ENCODE data around the gene BRPF3.

Gene BRPF3

GRCh38 chr6:36229223-36229622 lies 32.7 kb downstream of the BRPF3 start:
- no peak for DNase-seq (ENCODE audit: low read depth in 2 of 2)

- DNase-seq (ENCODE audit: low read depth in 2 of 2), result no peak
Measured at GRCh38 chr6:36230371-36230770, 33.8 kb downstream of the BRPF3 start.

GRCh38 chr6:36232172-36232571 lies 35.6 kb downstream of the BRPF3 start:
- DNase-seq (ENCODE audit: low read depth in 2 of 2), result no peak

GRCh38 chr6:36235309-36235708 lies 38.8 kb downstream of the BRPF3 start:
- DNase-seq (ENCODE audit: low read depth in 2 of 2), result no peak

GRCh38 chr6:36235862-36236261 lies 39.3 kb downstream of the BRPF3 start:
- no peak for DNase-seq (ENCODE audit: low read depth in 2 of 2)

GRCh38 chr6:36239774-36240173 lies 43.2 kb downstream of the BRPF3 start:
- no peak for DNase-seq (ENCODE audit: low read depth in 2 of 2)

- no peak for DNase-seq (ENCODE audit: low read depth in 2 of 2)
Measured at GRCh38 chr6:36241728-36242127, 45.2 kb downstream of the BRPF3 start.

GRCh38 chr6:36242161-36242560 lies 45.6 kb downstream of the BRPF3 start:
- no peak for DNase-seq (ENCODE audit: low read depth in 2 of 2)

- DNase-seq (ENCODE audit: low read depth in 2 of 2), result no peak
Measured at GRCh38 chr6:36242626-36243025, 46.1 kb downstream of the BRPF3 start.

- DNase-seq (ENCODE audit: low read depth in 2 of 2), result no peak
Measured at GRCh38 chr6:36243562-36244212, 47.1 kb downstream of the BRPF3 start.

- DNase-seq (ENCODE audit: low read depth in 2 of 2), result no peak
Measured at GRCh38 chr6:36244641-36245280, 48.2 kb downstream of the BRPF3 start.

GRCh38 chr6:36245572-36246061 lies 49.1 kb downstream of the BRPF3 start:
- peak in 1 of 2 donors; percentile 11 for DNase-seq (ENCODE audit: low read depth in 2 of 2)

GRCh38 chr6:36246506-36247268 lies 50.1 kb downstream of the BRPF3 start:
- no peak for DNase-seq (ENCODE audit: low read depth in 2 of 2)

- no peak for DNase-seq (ENCODE audit: low read depth in 2 of 2)
Measured at GRCh38 chr6:36247693-36248092, 51.1 kb downstream of the BRPF3 start.

GRCh38 chr6:36248980-36249379 lies 52.4 kb downstream of the BRPF3 start:
- no peak for DNase-seq (ENCODE audit: low read depth in 2 of 2)

- DNase-seq (ENCODE audit: low read depth in 2 of 2), result no peak
Measured at GRCh38 chr6:36249536-36249935, 53.0 kb downstream of the BRPF3 start.

- no peak for DNase-seq (ENCODE audit: low read depth in 2 of 2)
Measured at GRCh38 chr6:36252005-36252404, 55.5 kb downstream of the BRPF3 start.

GRCh38 chr6:36263390-36264000 lies 67.0 kb downstream of the BRPF3 start:
- no peak for DNase-seq (ENCODE audit: low read depth in 2 of 2)

- no peak for DNase-seq (ENCODE audit: low read depth in 2 of 2)
Measured at GRCh38 chr6:36265744-36266143, 69.2 kb downstream of the BRPF3 start.

- DNase-seq (ENCODE audit: low read depth in 2 of 2), result no peak
Measured at GRCh38 chr6:36266913-36267644, 70.5 kb downstream of the BRPF3 start.

- DNase-seq (ENCODE audit: low read depth in 2 of 2), result no peak
Measured at GRCh38 chr6:36267731-36268477, 71.4 kb downstream of the BRPF3 start.
